Tibial nerve (tissue), 4 donors: ENCODE measurements around the gene CCDC102B.
"Not testable (repeated sequence)": the region's sequence is repeated elsewhere in the genome, so short reads cannot be mapped to it uniquely, and the experiment has no call there.

ENCODE experiments used
- CTCF ChIP-seq, 5 experiments: fragments of 200-600 bp in 3 of 5; fragments of 450-650 bp in 2 of 5; sonication (generic) in 3 of 5; IDR thresholded peaks; one replicate each; pipeline ENCODE4 v1.5.1; 2016 to 2019; ENCODE audit warnings: antibody characterized with exemption in 5 of 5, mild to moderate bottlenecking in 3 of 5, moderate library complexity in 2 of 5
- EP300 ChIP-seq, 2 donors: sonication (generic); formaldehyde crosslinking; IDR thresholded peaks; one replicate each; pipeline ENCODE4 v1.6.1; 2017; ENCODE audit warnings: antibody characterized with exemption in 2 of 2, mild to moderate bottlenecking in 1 of 2
- POLR2A ChIP-seq, 2 donors: fragments of 450-650 bp; IDR thresholded peaks; one replicate each; pipeline ENCODE4 v1.6.1; 2017; ENCODE audit warnings: antibody characterized with exemption in 2 of 2, mild to moderate bottlenecking in 2 of 2, moderate library complexity in 2 of 2

- TF ChIP-seq CTCF, POLR2A, EP300 (IDR thresholded peaks at IDR 0.05): not testable (repeated sequence)
Measured at GRCh38 chr18:69006212-69006611, 208.3 kb downstream of the CCDC102B start.
